ENCODE results near the gene ENOSF1. TPM values are rescaled to one million over a fixed set of nuclear protein-coding genes. Genes with fewer than 3 reads are reported as not detected.

ENOSF1 gene
- total and polyA plus RNA-seq, 2 of the 13 experiments (the other 11 are each of a cell fraction or from before 2014, with no cell fraction given), result 37.6 to 40.1 TPM

DNA sequence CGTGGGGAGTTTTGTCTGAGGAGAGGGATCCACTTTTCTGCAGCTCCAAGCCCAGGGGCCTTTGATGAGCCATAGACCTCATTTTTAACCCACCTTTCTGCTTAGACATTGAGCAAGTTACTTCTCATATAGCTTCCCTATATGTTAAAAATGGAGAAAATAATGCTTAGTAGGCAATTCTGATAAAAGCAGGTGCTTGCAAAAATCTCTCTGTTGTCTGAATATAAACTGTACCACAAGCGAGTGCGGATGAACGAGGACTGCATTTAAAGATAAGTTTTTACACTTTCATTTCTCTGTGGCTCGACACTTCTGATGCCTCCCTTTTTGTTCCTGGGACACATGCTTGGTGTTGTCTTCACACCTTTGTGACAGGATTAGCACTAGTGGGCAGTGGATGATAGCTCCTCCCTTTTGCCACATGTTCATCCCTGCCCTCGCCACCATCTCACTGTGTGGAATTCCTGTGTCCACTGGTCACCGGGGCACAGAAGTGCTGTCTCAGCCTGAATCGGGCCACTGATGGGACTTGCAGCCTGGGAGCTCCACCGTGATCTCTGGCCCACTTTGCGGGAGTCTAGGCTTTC, 53.4 kb downstream of the ENOSF1 start (continued):
- TF ChIP-seq ZNF230 (CRISPR knock-in tag; IDR thresholded peaks at IDR 0.05) (0 out of 2 replicates have a peak, but pooled peaks have one; percentile 16), ATF3 (CRISPR knock-in tag; IDR thresholded peaks at IDR 0.05) (no peak), AHR (CRISPR knock-in tag; IDR thresholded peaks at IDR 0.05) (no peak), ZNF629 (CRISPR knock-in tag; conservative IDR thresholded peaks at IDR 0.05) (0 out of 2 replicates have a peak, but pooled peaks have one; percentile 1), MEIS1 (CRISPR knock-in tag; IDR thresholded peaks at IDR 0.05; ENCODE audit: borderline replicate concordance) (no peak), TP53 (CRISPR knock-in tag; conservative IDR thresholded peaks at IDR 0.05) (0 out of 2 replicates have a peak, but pooled peaks have one; percentile 24), NR2F2 (IDR thresholded peaks at IDR 0.05; ENCODE audit: borderline replicate concordance, low read depth) (no peak), MED1 (CRISPR knock-in tag; IDR thresholded peaks at IDR 0.05) (no peak), MTERF4 (CRISPR knock-in tag; IDR thresholded peaks at IDR 0.05) (no peak), CREM (IDR thresholded peaks at IDR 0.05) (no peak), CREM (CRISPR knock-in tag; IDR thresholded peaks at IDR 0.05) (no peak), IKZF1 (IDR thresholded peaks at IDR 0.05) (no peak), DBP (CRISPR knock-in tag; IDR thresholded peaks at IDR 0.05; ENCODE audit: not compliant biosample characterization) (no peak), ZIK1 (CRISPR knock-in tag; IDR thresholded peaks at IDR 0.05; ENCODE audit: borderline replicate concordance, low read depth) (no peak), ARNTL (CRISPR knock-in tag; IDR thresholded peaks at IDR 0.05) (no peak), RBFOX2 (IDR thresholded peaks at IDR 0.05; ENCODE audit: low read depth, low read length) (no peak), MAFK (conservative IDR thresholded peaks at IDR 0.05 in 1 of 2, IDR thresholded peaks at IDR 0.05 in 1 of 2; ENCODE audit: low read length in 2 of 2) (peak; percentile 96 to 97), CBFB (CRISPR knock-in tag; IDR thresholded peaks at IDR 0.05) (no peak), ISX (CRISPR knock-in tag; conservative IDR thresholded peaks at IDR 0.05) (no peak), ZSCAN21 (CRISPR knock-in tag; IDR thresholded peaks at IDR 0.05; ENCODE audit: borderline replicate concordance) (no peak)
- TF ChIP-seq, protein P1, sequence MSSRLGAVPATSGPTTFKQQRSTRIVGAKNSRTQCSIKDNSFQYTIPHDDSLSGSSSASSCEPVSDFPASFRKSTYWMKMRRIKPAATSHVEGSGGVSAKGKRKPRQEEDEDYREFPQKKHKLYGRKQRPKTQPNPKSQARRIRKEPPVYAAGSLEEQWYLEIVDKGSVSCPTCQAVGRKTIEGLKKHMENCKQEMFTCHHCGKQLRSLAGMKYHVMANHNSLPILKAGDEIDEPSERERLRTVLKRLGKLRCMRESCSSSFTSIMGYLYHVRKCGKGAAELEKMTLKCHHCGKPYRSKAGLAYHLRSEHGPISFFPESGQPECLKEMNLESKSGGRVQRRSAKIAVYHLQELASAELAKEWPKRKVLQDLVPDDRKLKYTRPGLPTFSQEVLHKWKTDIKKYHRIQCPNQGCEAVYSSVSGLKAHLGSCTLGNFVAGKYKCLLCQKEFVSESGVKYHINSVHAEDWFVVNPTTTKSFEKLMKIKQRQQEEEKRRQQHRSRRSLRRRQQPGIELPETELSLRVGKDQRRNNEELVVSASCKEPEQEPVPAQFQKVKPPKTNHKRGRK (CRISPR knock-in tag; IDR thresholded peaks at IDR 0.05), result no peak
- TF ChIP-seq, protein P2, sequence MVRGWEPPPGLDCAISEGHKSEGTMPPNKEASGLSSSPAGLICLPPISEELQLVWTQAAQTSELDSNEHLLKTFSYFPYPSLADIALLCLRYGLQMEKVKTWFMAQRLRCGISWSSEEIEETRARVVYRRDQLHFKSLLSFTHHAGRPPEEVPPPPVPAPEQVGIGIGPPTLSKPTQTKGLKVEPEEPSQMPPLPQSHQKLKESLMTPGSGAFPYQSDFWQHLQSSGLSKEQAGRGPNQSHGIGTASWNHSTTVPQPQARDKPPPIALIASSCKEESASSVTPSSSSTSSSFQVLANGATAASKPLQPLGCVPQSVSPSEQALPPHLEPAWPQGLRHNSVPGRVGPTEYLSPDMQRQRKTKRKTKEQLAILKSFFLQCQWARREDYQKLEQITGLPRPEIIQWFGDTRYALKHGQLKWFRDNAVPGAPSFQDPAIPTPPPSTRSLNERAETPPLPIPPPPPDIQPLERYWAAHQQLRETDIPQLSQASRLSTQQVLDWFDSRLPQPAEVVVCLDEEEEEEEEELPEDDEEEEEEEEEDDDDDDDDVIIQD (CRISPR knock-in tag; IDR thresholded peaks at IDR 0.05; ENCODE audit: low read depth), result no peak

All from HepG2 (cell line).